Immature natural killer cell (primary cell): ENCODE results near the gene LRRC8D. TPM values are rescaled to one million over a fixed set of nuclear protein-coding genes. Genes with fewer than 3 reads are reported as not detected.

ENCODE experiments used
- DNase-seq, 3 donors: peaks; one replicate each; pipeline ENCODE4 v3.0.0; 2022; ENCODE audit warnings: mixed read lengths in 1 of 3
- H3K27ac Mint-ChIP-seq, 6 donors: one replicate each; pipeline ENCODE4 v1.8.0; 2020; ENCODE audit warnings: mixed read lengths in 6 of 6, mild to moderate bottlenecking in 5 of 6, inconsistent platforms in 4 of 6, moderate library complexity in 3 of 6
- H3K27me3 Mint-ChIP-seq, 3 donors: one replicate each; pipeline ENCODE4 v1.8.0; 2020 to 2021; ENCODE audit warnings: low read depth in 3 of 3, mild to moderate bottlenecking in 3 of 3, mixed read lengths in 3 of 3, moderate library complexity in 3 of 3, inconsistent platforms in 1 of 3
- H3K36me3 Mint-ChIP-seq, 3 donors: one replicate each; pipeline ENCODE4 v1.8.0; 2020; ENCODE audit warnings: mixed read lengths in 3 of 3, inconsistent platforms in 2 of 3, mild to moderate bottlenecking in 2 of 3
- H3K4me1 Mint-ChIP-seq, 2 donors: one replicate each; pipeline ENCODE4 v1.8.0; 2020; ENCODE audit warnings: inconsistent platforms in 2 of 2, mild to moderate bottlenecking in 2 of 2, mixed read lengths in 2 of 2, moderate library complexity in 1 of 2
- H3K4me3 Mint-ChIP-seq, 5 donors: one replicate each; pipeline ENCODE4 v1.8.0; 2020; ENCODE audit warnings: mild to moderate bottlenecking in 5 of 5, mixed read lengths in 5 of 5, inconsistent platforms in 3 of 5, moderate library complexity in 3 of 5
- H3K9me3 Mint-ChIP-seq, 6 donors: one replicate each; pipeline ENCODE4 v1.8.0; 2020; ENCODE audit warnings: mild to moderate bottlenecking in 6 of 6, mixed read lengths in 6 of 6, inconsistent platforms in 4 of 6, moderate library complexity in 3 of 6
- polyA plus RNA-seq, 3 donors: library from polyadenylated mRNA; unstranded; fragments of 300-500 nt; fragmentation: Illumina TruSeq; gene quantifications; one replicate each; pipeline ENCODE4 v1.2.3, GENCODE V29; 2021

LRRC8D gene
- polyA plus RNA-seq, 3 donors from 2014 or later: 24.7 to 40.1 (median 32.0) TPM

GRCh38 chr1:89815040-89815439 lies 5.8 kb upstream of the LRRC8D start:
- peaks cover 7 to 12% of the 10 kb centered on the region in 2 donors for H3K4me1 Mint-ChIP-seq

GRCh38 chr1:89815611-89816010 lies 5.2 kb upstream of the LRRC8D start:
- Mint-ChIP-seq H3K27ac (no peak overlapping the region), H3K36me3 (peaks cover 0 to 4% (median 0%) of the 10 kb centered on the region in 3 donors), H3K9me3 (no peaks in the 10 kb centered on the region), H3K4me3 (no peak overlapping the region), H3K27me3 (peaks cover 6 to 8% (median 7%) of the 10 kb centered on the region in 3 donors), H3K4me1 (peaks cover 12 to 18% of the 10 kb centered on the region in 2 donors)
- DNase-seq: no peak

More at GRCh38 chr1:89815040-89815439, 5.8 kb upstream of the LRRC8D start:
- Mint-ChIP-seq H3K9me3 (no peaks in the 10 kb centered on the region), H3K36me3 (peaks cover 0 to 4% (median 0%) of the 10 kb centered on the region in 3 donors), H3K4me3 (no peak overlapping the region), H3K27me3 (peaks cover 3 to 8% (median 3%) of the 10 kb centered on the region in 3 donors), H3K27ac (no peak overlapping the region)
- no peak for DNase-seq

DNA sequence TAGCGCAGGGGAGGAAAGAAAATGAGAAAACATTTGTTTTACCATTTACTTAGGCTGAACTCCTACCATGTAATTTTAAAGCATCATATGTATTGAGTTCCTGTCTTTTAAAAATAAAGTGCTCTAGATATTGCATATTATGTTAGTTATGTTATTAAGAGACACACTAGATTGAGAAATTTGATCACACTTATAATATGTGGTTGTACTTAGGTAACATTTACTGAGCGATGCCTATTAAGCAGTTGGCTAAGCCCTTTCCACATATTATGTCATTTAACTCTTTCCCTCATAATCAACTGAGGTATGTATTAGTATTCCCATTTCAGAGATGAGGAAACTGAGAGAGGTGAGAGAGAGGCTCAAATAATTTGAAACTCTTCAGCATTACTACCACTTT lies 4.5 kb upstream of the LRRC8D start:
- H3K27me3 Mint-ChIP-seq: peaks cover 6 to 8% (median 8%) of the 10 kb centered on the region in 3 donors
- H3K4me3 Mint-ChIP-seq: no peak overlapping the region
- no peak overlapping the region for H3K27ac Mint-ChIP-seq
- H3K36me3 Mint-ChIP-seq: peaks cover 0 to 4% (median 0%) of the 10 kb centered on the region in 3 donors
- DNase-seq: no peak
- peaks cover 13 to 19% of the 10 kb centered on the region in 2 donors for H3K4me1 Mint-ChIP-seq
- no peaks in the 10 kb centered on the region for H3K9me3 Mint-ChIP-seq

DNA sequence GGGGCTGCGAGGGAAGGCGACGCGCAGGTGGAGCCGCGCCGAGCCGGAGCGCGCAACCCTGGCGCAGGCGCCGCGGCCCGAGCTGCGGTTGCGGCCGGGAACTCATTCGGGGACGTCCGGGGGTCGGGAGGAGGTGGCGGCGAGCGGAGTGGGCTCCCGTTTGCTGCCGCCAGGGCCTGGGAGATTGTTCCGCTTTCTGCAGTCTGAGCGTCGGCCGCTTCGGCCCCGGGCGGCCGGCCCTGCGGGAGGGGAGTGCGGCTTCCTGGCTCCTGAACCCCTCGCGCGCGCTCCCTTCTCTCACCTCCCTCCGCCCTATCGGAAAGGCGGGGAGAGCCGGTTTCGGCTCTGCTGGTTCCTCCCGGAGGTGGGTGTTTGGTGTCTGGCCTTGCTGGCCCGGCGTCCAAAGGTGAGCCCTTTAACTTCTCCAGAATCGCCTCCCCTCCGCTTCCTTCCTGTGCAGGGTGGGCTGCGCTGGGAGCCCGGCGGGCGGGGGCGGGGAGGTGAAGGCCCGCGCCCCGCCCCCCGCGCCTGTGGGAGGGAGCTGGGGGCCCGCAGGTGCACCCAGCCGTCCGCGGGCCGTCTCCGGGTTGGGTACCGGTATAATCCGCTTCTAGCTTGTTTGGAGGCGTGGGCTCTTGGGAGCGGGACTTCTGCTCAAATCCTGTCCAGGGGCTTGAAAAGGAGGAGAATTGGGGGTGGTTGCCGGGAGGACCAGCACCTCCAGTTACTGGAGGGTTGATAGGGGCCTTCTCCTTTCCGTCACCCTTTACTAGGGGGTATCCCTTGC lies 683 bp downstream of the LRRC8D start:
- Mint-ChIP-seq H3K36me3 (peaks cover 0 to 7% (median 0%) of the 10 kb centered on the region in 3 donors), H3K27ac (peak overlapping the region; percentile 33 to 81 (median 66)), H3K27me3 (peaks cover 3 to 5% (median 4%) of the 10 kb centered on the region in 3 donors), H3K9me3 (no peaks in the 10 kb centered on the region), H3K4me1 (peaks cover 18 to 42% of the 10 kb centered on the region in 2 donors), H3K4me3 (peak overlapping the region; percentile 83 to 88 (median 86))
- DNase-seq: peak; percentile 70 to 73 (median 72)

DNA sequence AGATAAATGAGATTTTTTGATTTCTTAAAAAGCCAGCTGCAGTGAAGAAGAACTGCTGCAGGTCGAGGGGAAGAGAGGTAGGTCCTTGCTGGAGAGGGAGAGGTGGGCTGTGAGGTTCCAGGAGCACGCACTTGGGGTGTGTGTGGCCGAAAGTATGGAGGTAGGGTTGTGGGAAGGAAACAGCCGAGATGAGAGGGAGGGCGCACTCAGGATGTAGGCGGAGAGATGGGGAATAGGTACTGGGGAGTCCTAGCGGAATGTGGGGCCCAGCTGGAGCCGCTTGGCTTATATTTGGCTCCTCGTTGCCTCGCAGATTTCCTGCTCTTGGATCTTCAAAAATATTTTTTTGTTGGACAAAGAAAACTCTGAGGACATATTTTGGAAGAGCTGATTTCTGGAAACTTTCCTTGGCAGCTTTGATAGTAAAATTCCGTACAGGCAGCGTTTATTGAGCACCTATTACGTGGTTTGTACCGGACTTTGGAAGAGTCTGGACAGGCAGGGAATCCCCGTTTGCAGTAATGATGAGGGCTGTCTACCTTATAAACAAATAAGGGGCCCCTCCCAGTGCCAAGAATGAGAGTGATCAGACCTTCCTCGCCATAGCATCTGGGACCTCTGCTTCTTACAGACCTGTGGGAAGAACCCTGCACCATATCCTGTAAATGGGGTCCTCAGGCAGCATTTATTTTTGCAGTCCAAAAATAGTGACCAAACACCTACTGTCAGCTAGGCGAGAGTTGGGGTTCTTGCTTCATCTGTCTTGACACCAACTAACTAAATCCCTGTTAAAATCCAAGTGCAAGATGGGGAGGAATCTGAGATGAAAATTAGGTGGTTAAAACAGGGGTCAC lies 1.5 kb downstream of the LRRC8D start:
- Mint-ChIP-seq H3K4me3 (peak overlapping the region; percentile 83 to 88 (median 86)), H3K36me3 (peaks cover 0 to 7% (median 0%) of the 10 kb centered on the region in 3 donors), H3K9me3 (no peaks in the 10 kb centered on the region), H3K4me1 (peaks cover 18 to 42% of the 10 kb centered on the region in 2 donors), H3K27me3 (peaks cover 3 to 5% (median 4%) of the 10 kb centered on the region in 3 donors), H3K27ac (peak overlapping the region in 5 of 6 donors; percentile 33 to 81 (median 66))
- DNase-seq: no peak

- H3K4me3 Mint-ChIP-seq: peak overlapping the region in 3 of 5 donors; percentile 85 to 86 (median 86)
- peaks cover 3 to 5% (median 4%) of the 10 kb centered on the region in 3 donors for H3K27me3 Mint-ChIP-seq
- DNase-seq: no peak
- H3K36me3 Mint-ChIP-seq: peaks cover 0 to 7% (median 0%) of the 10 kb centered on the region in 3 donors
- peak overlapping the region in 2 of 6 donors; percentile 5 to 6 for H3K27ac Mint-ChIP-seq
- peaks cover 18 to 42% of the 10 kb centered on the region in 2 donors for H3K4me1 Mint-ChIP-seq
- H3K9me3 Mint-ChIP-seq: no peaks in the 10 kb centered on the region
Observed at GRCh38 chr1:89822999-89823628, 2.3 kb downstream of the LRRC8D start.

- peaks cover 18 to 40% of the 10 kb centered on the region in 2 donors for H3K4me1 Mint-ChIP-seq
- H3K27me3 Mint-ChIP-seq: peaks cover 3 to 5% (median 4%) of the 10 kb centered on the region in 3 donors
- H3K4me3 Mint-ChIP-seq: no peak overlapping the region
- peak overlapping the region in 2 of 6 donors; percentile 5 to 6 for H3K27ac Mint-ChIP-seq
- no peak for DNase-seq
- H3K9me3 Mint-ChIP-seq: no peaks in the 10 kb centered on the region
- H3K36me3 Mint-ChIP-seq: peaks cover 0 to 7% (median 0%) of the 10 kb centered on the region in 3 donors
Observed at GRCh38 chr1:89823679-89824292, 3.0 kb downstream of the LRRC8D start.

GRCh38 chr1:89826594-89826993 lies 5.8 kb downstream of the LRRC8D start:
- Mint-ChIP-seq H3K4me3 (no peak overlapping the region), H3K36me3 (peaks cover 0 to 11% (median 0%) of the 10 kb centered on the region in 3 donors), H3K27ac (no peak overlapping the region), H3K9me3 (no peaks in the 10 kb centered on the region), H3K27me3 (peaks cover 0 to 4% (median 0%) of the 10 kb centered on the region in 3 donors), H3K4me1 (peaks cover 6 to 22% of the 10 kb centered on the region in 2 donors)
- no peak for DNase-seq

DNA sequence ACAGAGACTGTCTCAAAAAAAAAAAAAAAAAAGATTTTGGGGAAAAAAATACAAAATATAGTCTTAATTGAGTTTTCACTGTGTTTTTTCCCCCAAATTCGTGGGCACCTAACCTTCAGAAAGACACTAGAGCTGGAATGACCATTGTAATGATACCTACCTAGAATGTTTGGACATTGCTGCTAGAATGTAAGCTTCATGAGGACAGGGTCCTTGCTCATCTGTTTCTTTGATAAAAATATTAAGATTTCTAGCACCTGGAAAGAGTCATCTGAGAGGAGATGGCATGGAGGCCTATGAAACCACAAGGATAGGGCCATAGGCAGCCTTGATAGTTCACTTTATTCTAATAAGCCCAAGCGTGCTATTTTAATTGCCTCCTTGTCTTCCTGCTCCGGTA lies 6.5 kb downstream of the LRRC8D start:
- Mint-ChIP-seq H3K36me3 (peaks cover 0 to 11% (median 0%) of the 10 kb centered on the region in 3 donors), H3K27me3 (no peaks in the 10 kb centered on the region), H3K9me3 (no peaks in the 10 kb centered on the region), H3K27ac (no peak overlapping the region), H3K4me1 (peaks cover 0 to 16% of the 10 kb centered on the region in 2 donors), H3K4me3 (no peak overlapping the region)
- no peak for DNase-seq

- Mint-ChIP-seq H3K4me3 (no peak overlapping the region), H3K27ac (no peak overlapping the region), H3K4me1 (peaks cover 0 to 10% of the 10 kb centered on the region in 2 donors), H3K27me3 (no peaks in the 10 kb centered on the region), H3K36me3 (peaks cover 0 to 11% (median 0%) of the 10 kb centered on the region in 3 donors), H3K9me3 (no peaks in the 10 kb centered on the region)
- DNase-seq: no peak
Observed at GRCh38 chr1:89827902-89828301, 7.1 kb downstream of the LRRC8D start.

GRCh38 chr1:89829186-89829585 lies 8.4 kb downstream of the LRRC8D start:
- H3K4me3 Mint-ChIP-seq: no peak overlapping the region
- no peaks in the 10 kb centered on the region for H3K9me3 Mint-ChIP-seq
- H3K36me3 Mint-ChIP-seq: peaks cover 0 to 11% (median 0%) of the 10 kb centered on the region in 3 donors
- no peak overlapping the region for H3K27ac Mint-ChIP-seq
- H3K27me3 Mint-ChIP-seq: no peaks in the 10 kb centered on the region
- H3K4me1 Mint-ChIP-seq: peaks cover 0 to under 1% of the 10 kb centered on the region in 2 donors
- DNase-seq: no peak

DNA sequence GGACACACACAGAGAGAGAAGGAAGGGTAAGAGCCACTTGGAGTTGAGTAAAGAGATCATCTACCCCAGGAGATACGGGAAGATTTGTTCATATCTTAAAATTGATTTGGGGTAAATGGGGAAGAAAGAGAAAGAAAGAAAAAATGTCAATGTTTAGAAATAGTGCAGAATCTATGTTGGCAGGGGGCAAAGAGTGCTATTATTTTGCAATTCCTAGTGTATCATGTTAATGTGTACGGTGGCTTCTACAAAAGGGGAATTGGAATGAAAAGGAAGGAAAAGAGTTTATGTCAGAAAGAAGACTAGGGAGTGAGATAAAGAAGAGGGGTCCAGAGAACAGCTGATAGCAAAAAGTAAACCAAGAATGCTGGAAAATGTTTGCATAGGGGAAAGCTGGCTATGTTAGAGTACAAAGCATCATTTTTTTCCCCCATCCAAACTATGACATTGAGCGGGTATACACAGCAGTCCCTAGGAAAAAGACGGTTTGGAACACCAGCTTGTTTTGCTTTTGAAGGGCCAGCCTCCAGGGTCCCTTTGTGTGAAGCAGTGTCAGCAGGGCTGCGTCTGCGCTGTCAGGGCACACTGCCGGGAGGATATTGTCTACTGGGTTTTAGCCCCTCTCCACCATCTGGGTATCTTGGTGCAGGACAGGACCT lies 10.8 kb downstream of the LRRC8D start:
- Mint-ChIP-seq H3K36me3 (peaks cover 0 to 4% (median 0%) of the 10 kb centered on the region in 3 donors), H3K27me3 (no peaks in the 10 kb centered on the region), H3K9me3 (no peaks in the 10 kb centered on the region), H3K4me3 (no peak overlapping the region), H3K27ac (no peak overlapping the region), H3K4me1 (no peaks in the 10 kb centered on the region)
- no peak for DNase-seq
